ENCODE results near the gene ADIPOR1.
A peak's percentile ranks its signal among the peaks of the same experiment; 100 is the strongest.
"Not testable (repeated sequence)": the region's sequence is repeated elsewhere in the genome, so short reads cannot be mapped to it uniquely, and the experiment has no call there.

The ADIPOR1 gene

GRCh38 chr1:202935844-202936243, 22.3 kb downstream of the ADIPOR1 start:
- no peak for DNase-seq

GRCh38 chr1:202934755-202935154, 23.4 kb downstream of the ADIPOR1 start:
- DNase-seq = no peak

- DNase-seq = no peak
Measured at GRCh38 chr1:202932476-202932875, 25.6 kb downstream of the ADIPOR1 start.

- peak; percentile 96 for DNase-seq
Measured at GRCh38 chr1:202926581-202927491, 31.3 kb downstream of the ADIPOR1 start, which contains the start of gene KLHL12. TSS of gene KLHL12 (minus strand) at chr1:202927234. CDS start at chr1:202925162, 2,072 bp downstream.

GRCh38 chr1:202923533-202923932, 34.6 kb downstream of the ADIPOR1 start:
- DNase-seq = no peak

- DNase-seq = no peak
Measured at GRCh38 chr1:202919615-202920014, 38.5 kb downstream of the ADIPOR1 start.

GRCh38 chr1:202915146-202915545, 43.0 kb downstream of the ADIPOR1 start:
- no peak for DNase-seq

GRCh38 chr1:202912476-202912875, 45.6 kb downstream of the ADIPOR1 start:
- not testable (repeated sequence) for DNase-seq

- DNase-seq = no peak
Measured at GRCh38 chr1:202909494-202909893, 48.6 kb downstream of the ADIPOR1 start.

GRCh38 chr1:202908998-202909397, 49.1 kb downstream of the ADIPOR1 start:
- DNase-seq = no peak

- DNase-seq = no peak
Measured at GRCh38 chr1:202905331-202905730, 52.8 kb downstream of the ADIPOR1 start.

GRCh38 chr1:202903808-202904207, 54.3 kb downstream of the ADIPOR1 start:
- not testable (repeated sequence) for DNase-seq

- DNase-seq = no peak
Measured at GRCh38 chr1:202901555-202901954, 56.6 kb downstream of the ADIPOR1 start.

GRCh38 chr1:202892501-202892900, 65.6 kb downstream of the ADIPOR1 start:
- DNase-seq = no peak
